GM18951 (cell line): Measurements from ENCODE around the gene LMNTD1.
"Not testable (repeated sequence)": the region's sequence is repeated elsewhere in the genome, so short reads cannot be mapped to it uniquely, and the experiment has no call there.

Source experiments
- POLR2A ChIP-seq: IDR thresholded peaks from 4 replicates; pipeline ENCODE4 v1.6.1; 2011; ENCODE audit warnings: mild to moderate bottlenecking; ENCODE audit not compliant: insufficient read length, insufficient read depth; ENCODE audit errors: extremely low read depth
- in situ Hi-C: fragments of 300-500 bp; cut with MboI; formaldehyde crosslinking; loops from one replicate; pipeline ENCODE4 v1.12.0; 2022; ENCODE audit warnings: low sequenced_read_pairs, mixed read lengths, inconsistent platforms; ENCODE audit not compliant: unreplicated experiment

LMNTD1 gene

GRCh38 chr12:25436206-25437030, 116.7 kb downstream of the LMNTD1 start:
- no peak for TF ChIP-seq POLR2A
- in situ Hi-C loops: loop anchor here (10.0 kb wide), 1 partner anchor 588 kb away; no protein-coding TSS in a partner anchor

- in situ Hi-C loops: loop anchor here (10.0 kb wide), 1 partner anchor 589 kb away; no protein-coding TSS in a partner anchor
- no peak for TF ChIP-seq POLR2A
Measured at GRCh38 chr12:25435431-25435830, 117.7 kb downstream of the LMNTD1 start.

GRCh38 chr12:25434515-25434914, 118.6 kb downstream of the LMNTD1 start:
- in situ Hi-C loops: loop anchor here (10.0 kb wide), 1 partner anchor 590 kb away; no protein-coding TSS in a partner anchor
- TF ChIP-seq POLR2A: no peak

- TF ChIP-seq POLR2A: no peak
- in situ Hi-C loops: loop anchor here (10.0 kb wide), 1 partner anchor 591 kb away; no protein-coding TSS in a partner anchor
Measured at GRCh38 chr12:25433581-25434325, 119.3 kb downstream of the LMNTD1 start.

GRCh38 chr12:25433024-25433423, 120.1 kb downstream of the LMNTD1 start:
- no peak for TF ChIP-seq POLR2A
- in situ Hi-C loops: loop anchor here (10.0 kb wide), 1 partner anchor 592 kb away; no protein-coding TSS in a partner anchor

- in situ Hi-C loops: no loop called here
- no peak for TF ChIP-seq POLR2A
Measured at GRCh38 chr12:25427337-25428249, 125.5 kb downstream of the LMNTD1 start.

GRCh38 chr12:25426821-25427220, 126.3 kb downstream of the LMNTD1 start:
- in situ Hi-C loops: not testable (repeated sequence)
